Measurements from ENCODE around the gene TNNI3K. TPM values are rescaled to one million over a fixed set of nuclear protein-coding genes. Genes with fewer than 3 reads are reported as not detected.

Gene TNNI3K
- total and polyA plus RNA-seq, 10 of the 15 experiments (the other 5 are each of a cell fraction or from before 2014, with no cell fraction given) = 0.14 to 1.6 (median 0.44) TPM; not detected in 4

- intact Hi-C loops (cut with micrococcal nuclease; ENCODE audit: unreplicated experiment) = loop anchor here (5.0 to 10.0 kb wide), 3 partner anchors 182 to 660 kb away; partner anchors contain the start of genes CRYZ and TYW3
- no peak overlapping the region for H3K4me2 ChIP-seq (ENCODE audit: control insufficient read depth, insufficient read depth)
- DNase-seq (ENCODE audit: low read depth, low spot score) = no peak
- in situ Hi-C loops (cut with MboI) = no loop called here
- SMC1A ChIA-PET (ENCODE audit: uncharacterized antibody, unreplicated experiment) = interaction anchor here (0.7 to 2.3 kb wide), 5 partner anchors 13 to 273 kb away, joined by 3 to 5 read pairs (median 4); no protein-coding TSS in a partner anchor
- BruUV-seq (replicated peaks) = no TSS peak
- no peak overlapping the region for H3K27ac ChIP-seq (ENCODE audit: control insufficient read depth, insufficient read depth)
- H4K20me1 ChIP-seq (ENCODE audit: control insufficient read depth, insufficient read depth) = no peaks in the 10 kb centered on the region
- ATAC-seq = no peak
- H3K4me3 ChIP-seq = no peak overlapping the region
- no peak overlapping the region for H3K9ac ChIP-seq (ENCODE audit: control insufficient read depth, insufficient read depth, low read length)
- FAIRE-seq = no peak
- no peaks in the 10 kb centered on the region for H3K4me1 ChIP-seq (ENCODE audit: control insufficient read depth, insufficient read depth, low read length)
- POLR2A ChIA-PET = no interaction called here
- CTCF ChIA-PET = interaction anchor here (1.3 to 7.1 kb wide), 5 partner anchors 11 to 229 kb away, joined by 3 to 61 read pairs (median 17); partner anchors contain the start of genes CRYZ and TYW3
- H2AFZ ChIP-seq (ENCODE audit: control insufficient read depth, low read depth, low read length) = no peak overlapping the region
- no peak for TF ChIP-seq SMARCA5 (IDR thresholded peaks at IDR 0.05)
- no peak for TF ChIP-seq BCLAF1 (IDR thresholded peaks at IDR 0.05)
- H3K9me3 ChIP-seq (replicated peaks; ENCODE audit: control insufficient read depth, insufficient read depth, low read length) = no peaks in the 10 kb centered on the region
- H3K27me3 ChIP-seq (replicated peaks in 1 of 2; ENCODE audit: control insufficient read depth in 2 of 2, insufficient read depth in 2 of 2, low read length in 1 of 2) = no peaks in the 10 kb centered on the region
- H3K79me2 ChIP-seq (ENCODE audit: control insufficient read depth, insufficient read depth, low read length) = no peaks in the 10 kb centered on the region
- RAD21 ChIA-PET (ENCODE audit: unreplicated experiment) = interaction anchor here (0.9 to 2.2 kb wide), 2 partner anchors 185 to 228 kb away, joined by 4 to 7 read pairs; partner anchors contain the start of genes CRYZ and TYW3
- H3K36me3 ChIP-seq (ENCODE audit: control insufficient read depth in 2 of 2, insufficient read depth in 2 of 2, low read length in 1 of 2) = no peaks in the 10 kb centered on the region
- WGBS (ENCODE audit: insufficient coverage, insufficient replicate concordance, low lambda C conversion rate, missing lambda C conversion rate) = 69% methylated on average over 11 of the region's 11 CpGs
Observed at GRCh38 chr1:74504933-74505512, 269.8 kb downstream of the TNNI3K start.

Measured in GM12878 (cell line).